ENCODE measurements around the gene CMIP.

The CMIP gene

DNA sequence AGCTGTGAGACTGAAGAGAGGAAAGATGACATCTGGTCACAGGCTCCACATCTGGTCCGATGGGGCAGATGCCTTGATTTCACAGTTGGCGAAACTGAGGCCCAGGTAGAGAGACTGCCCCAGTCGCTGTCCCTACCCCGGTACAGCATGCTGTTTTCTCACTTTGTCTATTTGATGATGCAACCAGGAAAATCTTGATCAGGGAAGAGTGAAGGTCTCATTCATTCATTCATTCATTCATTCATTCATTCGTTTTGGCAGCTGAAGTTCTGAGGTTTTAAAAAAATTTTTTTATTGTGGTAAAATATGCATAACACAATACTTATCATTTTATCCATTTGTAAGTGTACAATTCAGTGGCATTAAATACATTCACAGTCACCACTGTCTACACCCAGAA, 19.7 kb downstream of the CMIP start:
- no peak for DNase-seq

DNA sequence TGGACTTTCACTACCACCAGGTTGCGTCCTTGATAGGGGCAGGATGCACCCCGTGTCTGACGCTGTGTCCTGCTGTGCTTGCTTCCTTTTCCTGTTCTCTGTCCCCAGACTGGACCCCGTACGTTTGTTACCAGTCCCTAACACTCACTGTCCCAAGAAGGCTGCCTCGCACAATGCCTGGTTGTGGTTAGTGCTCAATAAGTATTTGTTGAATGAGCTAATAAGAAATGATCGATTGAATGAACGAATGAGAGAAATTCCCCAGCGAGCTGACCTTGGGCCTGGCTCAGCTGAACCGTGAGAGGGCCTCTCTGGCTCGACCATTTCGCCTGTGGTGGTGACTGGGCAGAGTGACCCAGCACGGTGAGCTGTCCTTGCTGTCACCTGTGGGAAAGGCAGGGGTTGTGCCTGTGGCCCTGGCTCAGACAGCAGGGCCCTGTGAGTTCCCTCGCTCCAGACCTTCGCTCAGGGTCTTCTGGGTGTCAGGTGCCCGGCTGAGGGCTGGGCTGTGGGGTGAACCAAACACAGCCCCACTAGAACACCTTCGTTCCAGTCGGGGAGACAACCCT, 20.9 kb downstream of the CMIP start:
- no peak for DNase-seq

DNA sequence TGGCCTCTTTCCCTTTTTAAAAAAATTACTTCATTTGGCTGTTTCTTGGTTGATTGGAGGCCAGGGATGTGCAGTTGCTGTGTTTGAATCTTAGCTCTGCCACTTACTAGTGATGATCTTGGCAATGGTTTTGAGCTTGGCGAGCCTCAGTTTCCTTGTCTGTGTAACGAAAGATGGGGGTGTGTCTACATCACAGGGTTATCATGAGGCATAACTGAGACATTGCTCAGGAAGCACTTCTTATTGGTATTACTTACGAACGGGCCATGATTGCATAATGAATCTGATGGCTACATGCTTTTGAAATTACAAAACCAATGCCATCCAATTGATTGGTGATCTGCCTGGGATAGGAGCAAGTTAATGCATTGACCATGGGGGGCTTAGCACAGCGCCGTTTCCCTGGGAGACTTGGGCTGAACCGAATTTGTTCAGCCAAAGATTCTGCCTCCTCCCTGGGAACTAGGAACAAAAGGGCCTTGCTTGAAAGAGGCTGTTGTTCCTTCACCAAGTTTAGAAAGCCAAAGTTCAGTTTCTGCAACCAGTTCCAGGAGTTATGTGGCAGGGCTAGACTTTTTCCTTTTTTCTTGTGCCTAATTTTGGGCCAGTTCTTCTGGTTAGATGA, 21.9 kb downstream of the CMIP start:
- no peak for DNase-seq

GRCh38 chr16:81467072-81467471, 22.5 kb downstream of the CMIP start:
- no peak for DNase-seq

DNA sequence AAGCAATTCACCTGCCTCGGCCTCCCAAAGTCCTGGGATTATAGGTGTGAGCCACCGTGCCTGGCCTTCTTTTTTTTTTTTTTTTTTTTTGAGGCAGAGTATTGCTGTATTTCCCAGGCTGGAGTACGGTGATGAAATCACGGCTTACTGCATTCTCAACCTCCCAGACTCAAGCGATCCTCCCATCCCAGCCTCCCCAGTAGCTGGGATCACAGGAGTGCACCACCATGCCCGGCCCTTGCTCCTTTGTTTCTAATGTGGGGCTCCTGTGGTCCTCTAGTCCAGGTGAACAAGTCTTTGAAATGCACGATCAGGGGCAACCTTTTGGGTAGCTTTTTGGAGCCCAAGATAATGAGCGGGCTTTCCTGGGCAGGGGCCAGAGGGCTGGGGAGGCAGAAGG, 23.2 kb downstream of the CMIP start:
- no peak for DNase-seq

- DNase-seq, result no peak
These were observed 23.8 kb downstream of the CMIP start for GRCh38 chr16:81468269-81468902.

DNA sequence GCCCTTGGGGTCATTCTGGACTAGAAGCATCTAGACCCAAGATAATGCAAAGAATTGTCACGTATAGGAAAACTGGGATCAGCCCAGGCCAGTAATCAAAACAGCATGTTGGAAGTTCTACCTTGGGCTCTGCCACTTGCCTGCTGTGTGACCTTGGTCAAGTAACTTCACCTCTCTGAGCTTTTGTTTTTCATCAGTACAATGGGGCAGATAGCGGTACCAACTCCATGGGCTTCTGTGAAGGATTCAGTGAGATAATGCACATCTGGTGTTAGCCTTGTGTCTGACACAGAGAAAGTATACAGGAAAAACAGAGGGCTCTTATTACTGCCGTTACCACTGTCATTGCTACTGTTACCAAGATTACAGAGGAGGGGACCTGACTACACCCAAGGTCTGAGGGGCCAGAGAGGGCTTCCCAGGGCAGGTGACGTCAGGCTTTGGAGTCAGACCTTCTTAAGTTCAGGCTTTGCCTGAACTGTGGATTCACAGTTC, 24.6 kb downstream of the CMIP start:
- no peak for DNase-seq

DNA sequence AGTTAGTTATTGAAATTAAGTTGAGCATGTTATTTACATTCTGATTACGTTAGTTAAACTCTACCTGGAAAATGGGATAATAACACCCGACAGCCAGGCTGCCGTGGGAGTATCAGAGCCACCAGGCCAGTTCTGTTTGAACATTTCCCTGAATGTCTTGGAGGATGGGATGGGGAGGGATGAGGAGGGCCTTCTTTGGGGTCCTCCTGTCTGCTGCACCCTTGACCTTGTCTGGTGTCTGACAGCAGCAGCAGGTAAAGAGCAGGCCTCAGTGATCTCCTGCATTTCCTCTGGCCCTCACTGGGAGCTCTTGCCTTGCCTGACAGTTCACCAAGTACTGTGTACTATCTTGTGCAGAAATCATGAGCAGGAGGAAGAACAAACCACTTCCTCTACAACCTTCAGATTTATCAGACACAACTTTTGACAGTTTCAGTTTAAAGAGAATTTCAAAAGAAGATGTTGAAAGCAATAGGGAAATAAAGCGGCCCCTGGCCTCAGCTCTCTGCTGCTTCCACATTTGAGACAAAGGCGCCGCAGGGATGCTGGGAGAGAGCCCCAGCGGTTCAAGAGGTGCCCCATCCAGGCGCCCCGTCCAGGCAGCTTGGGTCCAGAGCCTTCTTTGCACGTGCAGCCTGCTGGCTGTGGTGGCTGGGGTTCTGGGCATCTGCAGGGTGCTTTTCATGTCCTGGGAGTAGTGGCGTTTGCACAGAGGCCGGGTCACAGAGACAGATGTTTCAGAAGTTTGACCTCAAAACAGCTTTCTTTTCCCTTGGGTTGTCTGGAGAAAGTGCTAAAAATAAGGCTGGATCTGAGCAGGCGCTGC, 25.3 kb downstream of the CMIP start:
- no peak for DNase-seq

DNA sequence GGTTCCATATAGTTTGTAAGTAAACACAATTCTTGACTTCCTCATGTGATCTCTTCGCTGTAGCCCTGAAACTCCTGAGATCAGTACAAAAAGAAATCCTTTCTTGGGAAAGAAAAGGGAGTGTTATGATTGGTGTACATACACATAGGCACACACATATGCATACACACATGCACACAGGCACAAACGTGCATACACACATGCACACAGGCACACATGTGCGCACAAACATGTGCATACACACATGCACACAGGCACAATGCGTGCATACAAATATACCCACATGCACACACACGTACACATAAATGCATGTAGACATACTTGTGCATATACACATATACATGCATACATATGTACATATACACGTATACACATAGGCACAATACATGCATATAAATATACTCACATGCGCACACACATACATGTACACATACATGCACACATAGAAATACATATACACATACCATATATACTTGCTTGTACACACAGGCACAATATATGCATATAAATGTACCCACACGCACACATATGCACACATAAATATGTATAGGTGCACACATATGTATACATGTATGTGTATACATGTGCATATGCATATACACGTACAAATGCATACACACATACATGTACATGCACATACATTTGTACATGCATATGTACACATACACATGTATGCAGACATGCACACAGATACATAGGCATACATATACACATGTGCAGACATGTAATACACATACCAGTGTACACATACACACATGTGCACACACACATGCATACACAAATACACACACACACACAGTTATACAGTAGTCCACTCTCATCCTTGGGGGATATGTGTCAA, 26.4 kb downstream of the CMIP start:
- no peak for DNase-seq

GRCh38 chr16:81471882-81472281, 27.3 kb downstream of the CMIP start:
- no peak for DNase-seq

- no peak for DNase-seq
These were observed 27.8 kb downstream of the CMIP start for GRCh38 chr16:81472391-81472790.

DNA sequence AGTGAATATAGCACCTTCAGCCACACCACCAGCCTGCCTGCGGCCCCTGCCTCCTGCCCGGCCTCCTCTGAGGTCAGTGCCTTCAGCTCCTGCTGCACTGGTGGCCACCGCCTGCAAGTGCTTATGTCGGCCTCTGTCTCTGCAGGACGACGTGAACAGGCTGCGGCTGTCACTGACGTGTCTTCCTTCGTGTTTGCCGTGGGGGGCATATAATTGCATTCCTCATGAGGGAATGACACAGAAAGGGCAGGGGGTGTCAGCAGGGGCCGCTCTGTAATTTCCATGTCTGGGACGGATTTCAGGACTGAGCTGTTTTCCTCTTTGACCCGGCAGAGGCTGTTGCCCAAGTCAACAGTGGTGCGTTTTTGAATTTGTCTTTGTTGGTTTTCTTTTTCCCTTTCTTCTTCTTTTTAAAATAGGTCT, 28.5 kb downstream of the CMIP start:
- DNase-seq, result no peak

DNA sequence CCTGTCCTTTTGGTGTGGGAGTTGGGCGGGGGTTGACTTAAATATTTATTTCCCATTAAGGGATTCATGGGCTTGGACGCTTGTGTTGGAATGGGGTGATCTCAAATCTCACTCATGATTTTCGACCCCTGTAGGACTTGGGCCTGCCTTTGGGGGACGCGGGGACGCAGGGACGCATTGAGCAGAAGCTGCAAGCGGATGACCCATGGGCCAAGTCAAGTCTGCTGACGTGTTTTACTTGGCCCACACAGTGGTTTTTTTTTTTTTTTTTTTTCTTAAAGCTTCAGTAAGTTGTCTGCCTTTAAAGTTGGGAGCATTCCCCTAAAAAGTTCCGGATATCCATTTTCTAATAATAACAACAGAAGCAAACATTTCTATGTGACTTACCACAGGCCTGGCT, 28.9 kb downstream of the CMIP start:
- DNase-seq, result no peak

DNA sequence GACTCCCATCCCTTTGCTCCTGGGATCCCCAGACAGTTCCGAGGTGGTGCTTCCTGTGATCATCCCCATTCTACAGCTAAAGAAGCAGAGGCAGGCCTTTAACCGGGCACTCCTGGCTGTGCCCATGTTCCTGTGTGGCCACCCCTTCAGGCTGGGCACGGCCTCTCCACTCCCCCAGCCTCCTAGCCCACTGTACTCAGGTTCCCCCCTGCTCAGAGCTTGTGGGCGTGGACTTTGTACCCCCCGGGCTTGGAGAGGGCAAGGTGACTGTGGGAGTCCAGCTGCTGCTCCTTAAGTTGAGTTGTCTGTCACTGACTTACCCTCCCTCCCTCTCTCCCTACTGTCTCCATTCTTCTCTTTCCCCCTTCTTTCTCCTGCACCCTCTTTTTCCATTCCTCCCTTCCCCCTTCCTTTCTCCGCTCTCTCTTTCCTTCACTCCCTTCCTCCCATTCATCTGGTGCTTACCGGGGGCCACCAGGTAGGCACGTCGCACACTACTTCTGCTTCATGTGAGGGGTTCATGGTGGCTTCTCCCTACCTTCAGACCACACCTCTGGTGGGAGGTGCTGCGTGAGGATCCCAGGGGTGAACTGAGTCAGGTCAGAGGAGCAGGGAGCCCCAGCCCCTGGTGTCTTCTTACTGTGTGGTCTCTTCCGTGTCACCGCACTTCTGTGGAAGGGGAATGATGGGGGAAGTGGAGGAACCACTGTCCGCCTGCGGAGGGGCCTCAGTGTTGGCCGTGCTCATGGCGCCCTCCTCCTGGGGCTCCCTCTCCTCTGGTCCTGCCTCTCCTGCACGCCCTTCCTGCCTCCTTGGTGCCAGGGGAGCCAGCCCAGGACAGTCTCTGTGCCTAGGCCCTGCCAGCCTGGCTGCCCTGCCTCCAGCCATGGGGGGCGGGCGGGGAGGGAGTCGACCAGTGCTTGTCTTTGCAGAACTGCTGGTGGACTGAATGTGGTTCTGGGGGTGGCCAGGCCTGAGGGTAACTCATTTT, 29.7 kb downstream of the CMIP start:
- no peak for DNase-seq

DNA sequence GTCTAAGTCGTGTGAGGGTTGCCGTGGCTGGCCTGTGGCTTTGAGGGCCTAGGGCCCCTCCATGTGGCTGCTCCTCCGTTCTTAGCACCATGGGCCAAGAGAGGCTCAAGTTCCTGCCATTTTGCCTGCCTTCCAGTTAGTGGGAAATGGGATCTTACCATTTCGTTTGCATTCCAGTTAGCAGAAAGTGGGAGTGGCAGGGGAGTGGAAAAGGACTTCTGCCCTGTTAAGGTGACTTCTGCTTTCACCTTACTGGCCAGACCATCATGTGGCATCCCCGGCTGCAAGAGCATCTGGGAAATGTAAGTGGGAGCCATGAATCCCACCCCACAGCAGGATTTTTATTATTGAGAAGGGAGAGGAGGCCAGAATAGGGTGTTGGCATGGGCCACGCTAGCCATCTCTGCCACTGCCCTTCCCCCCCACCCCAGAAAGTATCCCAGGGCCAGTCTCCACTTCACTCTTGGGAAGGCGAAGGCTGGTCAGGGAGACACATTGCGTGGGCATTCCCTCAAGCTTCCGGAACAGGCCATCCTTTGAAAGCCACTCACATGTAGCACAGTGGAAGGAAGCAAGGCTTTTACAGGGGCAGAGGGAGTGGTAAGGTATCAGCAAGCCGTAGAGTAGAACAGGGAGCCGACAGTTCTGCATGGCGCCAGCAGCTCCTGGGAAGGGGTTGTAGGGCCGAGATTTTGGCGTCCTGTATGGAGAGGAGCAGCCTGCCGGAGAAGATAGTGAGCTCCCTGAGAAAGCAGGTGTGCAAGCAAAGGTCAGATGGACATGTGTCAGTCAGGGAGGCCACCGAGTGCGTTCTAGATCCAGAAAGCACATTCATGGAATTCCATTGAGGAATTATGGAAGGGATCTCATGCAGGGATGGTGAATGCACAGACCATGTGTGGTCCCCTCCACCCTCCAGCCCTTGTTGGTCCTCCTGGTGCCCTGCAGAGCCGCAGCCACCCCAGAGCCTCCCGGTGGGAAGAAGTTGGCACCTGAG, 33.4 kb downstream of the CMIP start:
- DNase-seq, result no peak

GRCh38 chr16:81478876-81479511, 34.4 kb downstream of the CMIP start:
- no peak for DNase-seq

GRCh38 chr16:81480606-81481206, 36.1 kb downstream of the CMIP start:
- no peak for DNase-seq

GRCh38 chr16:81481207-81481821, 36.7 kb downstream of the CMIP start:
- DNase-seq, result no peak
